ENCODE results near the gene DYNC1I1. TPM values are rescaled to one million over a fixed set of nuclear protein-coding genes. Genes with fewer than 3 reads are reported as not detected.

DYNC1I1 gene
- total and polyA plus RNA-seq, 4 donors, result 0.28 to 0.67 (median 0.39) TPM

GRCh38 chr7:95863623-95864022 lies 91.3 kb downstream of the DYNC1I1 start:
- Histone ChIP-seq H3K4me3 (ENCODE audit: low read depth in 1 of 3, low read length in 3 of 3) (no peak overlapping the region), H3K4me1 (ENCODE audit: control insufficient read depth in 4 of 4, insufficient read depth in 4 of 4, low read length in 3 of 4) (no peaks in the 10 kb centered on the region), H3K9ac (ENCODE audit: low read depth in 1 of 2, low read length in 2 of 2) (no peak overlapping the region), H3K36me3 (ENCODE audit: control insufficient read depth in 4 of 4, insufficient read depth in 3 of 4, low read depth in 1 of 4, low read length in 3 of 4) (no peaks in the 10 kb centered on the region), H3K27me3 (ENCODE audit: control insufficient read depth in 4 of 4, insufficient read depth in 4 of 4, low read length in 3 of 4) (peaks cover 0 to 8% (median 0%) of the 10 kb centered on the region in 4 donors), H3K27ac (ENCODE audit: low read depth in 1 of 2, low read length in 2 of 2) (no peak overlapping the region), H3K9me3 (ENCODE audit: control insufficient read depth in 4 of 4, low read length in 3 of 4) (no peaks in the 10 kb centered on the region)
- TF ChIP-seq CTCF (IDR thresholded peaks at IDR 0.05; ENCODE audit: low read depth, low read length, missing input control) (no peak), HNF4A (conservative IDR thresholded peaks at IDR 0.05) (no peak)
- WGBS, result 65% methylated on average over 2 of the region's 2 CpGs
- no peak for DNase-seq (ENCODE audit: low spot score)

- no peak for TF ChIP-seq EGR1 (IDR thresholded peaks at IDR 0.05; ENCODE audit: low read depth in 2 of 2)
- no peak for TF ChIP-seq FOXA1 (IDR thresholded peaks at IDR 0.05)
- TF ChIP-seq SP1 (IDR thresholded peaks at IDR 0.05), result no peak
- TF ChIP-seq CTCF (IDR thresholded peaks at IDR 0.05; ENCODE audit: low read depth, low read length, missing input control), result no peak
- peak; percentile 18 to 23 for TF ChIP-seq RAD21 (IDR thresholded peaks at IDR 0.05)
- no peaks in the 10 kb centered on the region for H3K4me1 ChIP-seq (ENCODE audit: control insufficient read depth in 4 of 4, insufficient read depth in 4 of 4, low read length in 3 of 4)
- H3K27ac ChIP-seq (ENCODE audit: low read depth in 1 of 2, low read length in 2 of 2), result no peak overlapping the region
- DNase-seq (ENCODE audit: low spot score), result no peak
- no peak overlapping the region for H3K9ac ChIP-seq (ENCODE audit: low read depth in 1 of 2, low read length in 2 of 2)
- H3K9me3 ChIP-seq (ENCODE audit: control insufficient read depth in 4 of 4, low read length in 3 of 4), result no peaks in the 10 kb centered on the region
- H3K36me3 ChIP-seq (ENCODE audit: control insufficient read depth in 4 of 4, insufficient read depth in 3 of 4, low read depth in 1 of 4, low read length in 3 of 4), result no peaks in the 10 kb centered on the region
- peaks cover 0 to 8% (median 0%) of the 10 kb centered on the region in 4 donors for H3K27me3 ChIP-seq (ENCODE audit: control insufficient read depth in 4 of 4, insufficient read depth in 4 of 4, low read length in 3 of 4)
- no peak overlapping the region for H3K4me3 ChIP-seq (ENCODE audit: low read depth in 1 of 3, low read length in 3 of 3)
- 75% methylated on average over 9 of the region's 9 CpGs for WGBS
Observed at GRCh38 chr7:95865716-95866371, 93.5 kb downstream of the DYNC1I1 start.

- peaks cover 0 to 8% (median 0%) of the 10 kb centered on the region in 4 donors for H3K27me3 ChIP-seq (ENCODE audit: control insufficient read depth in 4 of 4, insufficient read depth in 4 of 4, low read length in 3 of 4)
- H3K4me1 ChIP-seq (ENCODE audit: control insufficient read depth in 4 of 4, insufficient read depth in 4 of 4, low read length in 3 of 4), result no peaks in the 10 kb centered on the region
- H3K9me3 ChIP-seq (ENCODE audit: control insufficient read depth in 4 of 4, low read length in 3 of 4), result no peaks in the 10 kb centered on the region
- no peak overlapping the region for H3K4me3 ChIP-seq (ENCODE audit: low read depth in 1 of 3, low read length in 3 of 3)
- no peak for DNase-seq (ENCODE audit: low spot score)
- H3K36me3 ChIP-seq (ENCODE audit: control insufficient read depth in 4 of 4, insufficient read depth in 3 of 4, low read depth in 1 of 4, low read length in 3 of 4), result no peaks in the 10 kb centered on the region
- 74% methylated on average over 3 of the region's 3 CpGs for WGBS
- H3K27ac ChIP-seq (ENCODE audit: low read depth in 1 of 2, low read length in 2 of 2), result no peak overlapping the region
- no peak overlapping the region for H3K9ac ChIP-seq (ENCODE audit: low read depth in 1 of 2, low read length in 2 of 2)
- no peak for TF ChIP-seq TAF1 (conservative IDR thresholded peaks at IDR 0.05)
- no peak for TF ChIP-seq ATF3 (IDR thresholded peaks at IDR 0.05)
- no peak for TF ChIP-seq NR2F2 (IDR thresholded peaks at IDR 0.05)
- no peak for TF ChIP-seq YY1 (IDR thresholded peaks at IDR 0.05)
- TF ChIP-seq RAD21 (IDR thresholded peaks at IDR 0.05), result no peak
- TF ChIP-seq HNF4A (conservative IDR thresholded peaks at IDR 0.05), result no peak
- no peak for TF ChIP-seq GABPA (IDR thresholded peaks at IDR 0.05 in 1 of 2, conservative IDR thresholded peaks at IDR 0.05 in 1 of 2)
- no peak for TF ChIP-seq JUND (IDR thresholded peaks at IDR 0.05)
- TF ChIP-seq HNF4G (IDR thresholded peaks at IDR 0.05), result no peak
- no peak for TF ChIP-seq ZBTB33 (IDR thresholded peaks at IDR 0.05)
- no peak for TF ChIP-seq CTCF (IDR thresholded peaks at IDR 0.05; ENCODE audit: low read depth, low read length, missing input control)
- TF ChIP-seq SP1 (IDR thresholded peaks at IDR 0.05), result no peak
Observed at GRCh38 chr7:95867309-95867708, 95.0 kb downstream of the DYNC1I1 start.
